HepG2 (cell line): Measurements from ENCODE around the gene DNAAF8. TPM values are rescaled to one million over a fixed set of nuclear protein-coding genes. Genes with fewer than 3 reads are reported as not detected.
A peak's percentile ranks its signal among the peaks of the same experiment; 100 is the strongest.

Experiments
- BHLHE40 ChIP-seq: IDR thresholded peaks from 2 replicates; pipeline ENCODE4 v1.6.1; 2011; ENCODE audit warnings: low read length, improper control_type of control experiment
- GTF3A ChIP-seq: sonication (generic); formaldehyde crosslinking; conservative IDR thresholded peaks from 2 replicates; pipeline ENCODE4 v1.4.0; 2020; ENCODE audit warnings: mild to moderate bottlenecking, missing genetic modification reagents
- HNRNPL ChIP-seq: fragments of 200-400 bp; formaldehyde crosslinking; IDR thresholded peaks from 2 replicates; pipeline ENCODE4 v1.6.1; 2017; ENCODE audit warnings: mild to moderate bottlenecking, low read depth, low read length
- IRF2 ChIP-seq: IDR thresholded peaks from 2 replicates; pipeline ENCODE4 v1.6.1; 2018; ENCODE audit warnings: missing genetic modification reagents, missing compliant biosample characterization
- MXD4 ChIP-seq: IDR thresholded peaks from 2 replicates; pipeline ENCODE4 v1.6.1; 2016; ENCODE audit warnings: mild to moderate bottlenecking, missing biosample characterization, missing genetic modification reagents
- MXI1 ChIP-seq: IDR thresholded peaks from 3 replicates; pipeline ENCODE4 v1.6.1; 2012; ENCODE audit warnings: low read depth, low read length, inconsistent platforms, borderline replicate concordance
- MYC ChIP-seq: sonication (generic); formaldehyde crosslinking; IDR thresholded peaks from 2 replicates; pipeline ENCODE4 v1.9.0; 2021; ENCODE audit warnings: missing genetic modification reagents, borderline replicate concordance
- POLR2A ChIP-seq, 2 experiments: IDR thresholded peaks; 2 replicates each; pipeline ENCODE4 v1.6.1; 2011; ENCODE audit warnings: low read depth in 2 of 2, low read length in 2 of 2, mild to moderate bottlenecking in 1 of 2, moderate library complexity in 1 of 2; ENCODE audit not compliant: insufficient read depth in 1 of 2
- ZNF564 ChIP-seq: sonication (generic); formaldehyde crosslinking; IDR thresholded peaks from 2 replicates; pipeline ENCODE4 v1.8.1; 2023; ENCODE audit warnings: mild to moderate bottlenecking, missing genetic modification reagents
- ZNF766 ChIP-seq: sonication (generic); formaldehyde crosslinking; IDR thresholded peaks from 2 replicates; pipeline ENCODE4 v1.5.0; 2020; ENCODE audit warnings: missing genetic modification reagents, borderline replicate concordance
- polyA plus RNA-seq, 8 experiments: library from polyadenylated mRNA; depleted of rRNA in 3 of 8; stranded (reverse) in 7 of 8; unstranded in 1 of 8; fragments of >200 nt; fragmentation: Illumina TruSeq in 4 of 8; extraction: Trizol in 4 of 8; gene quantifications; 2 replicates each; pipeline versions ENCODE4 v1.2.1 to v1.2.3, GENCODE V29; 2011 to 2016; ENCODE audit warnings: low read depth in 4 of 8, missing spikeins in 1 of 8, mixed read lengths in 1 of 8; ENCODE audit not compliant: insufficient read depth in 1 of 8
- total RNA-seq, 5 experiments: library from RNA; depleted of rRNA; stranded (reverse); fragments of >200 nt; fragmentation: Illumina TruSeq; extraction: Trizol; gene quantifications; 2 replicates each; pipeline ENCODE4 v1.2.3, GENCODE V29; 2016; ENCODE audit warnings: low read depth in 1 of 5
- TF ChIP-seq, protein P1 (sequence below): fragments of 450-650 bp; IDR thresholded peaks from 2 replicates; pipeline ENCODE4 v1.6.1; 2017
- TF ChIP-seq, protein P2 (sequence below): sonication (generic); formaldehyde crosslinking; IDR thresholded peaks from 2 replicates; pipeline ENCODE4 v1.5.1; 2020; ENCODE audit warnings: mild to moderate bottlenecking, moderate library complexity, missing genetic modification reagents
- TF ChIP-seq, protein P3 (sequence below): sonication (generic); formaldehyde crosslinking; IDR thresholded peaks from 2 replicates; pipeline ENCODE4 v1.8.1; 2023; ENCODE audit warnings: mild to moderate bottlenecking, missing genetic modification reagents
- TF ChIP-seq, protein P4 (sequence below): sonication (generic); formaldehyde crosslinking; IDR thresholded peaks from 2 replicates; pipeline ENCODE4 v1.4.0; 2020; ENCODE audit warnings: mild to moderate bottlenecking, missing genetic modification reagents, borderline replicate concordance
- TF ChIP-seq, protein P5 (sequence below): sonication (generic); formaldehyde crosslinking; IDR thresholded peaks from 2 replicates; pipeline ENCODE4 v1.4.0; 2020; ENCODE audit warnings: missing genetic modification reagents, mild to moderate bottlenecking, borderline replicate concordance
- TF ChIP-seq, protein P6 (sequence below): sonication (generic); formaldehyde crosslinking; IDR thresholded peaks from 2 replicates; pipeline ENCODE4 v1.5.0; 2020; ENCODE audit warnings: mild to moderate bottlenecking, missing genetic modification reagents

Gene DNAAF8
- total and polyA plus RNA-seq, 2 of the 13 experiments (the other 11 are each of a cell fraction or from before 2014, with no cell fraction given): 0.44 TPM; not detected in 1

DNA sequence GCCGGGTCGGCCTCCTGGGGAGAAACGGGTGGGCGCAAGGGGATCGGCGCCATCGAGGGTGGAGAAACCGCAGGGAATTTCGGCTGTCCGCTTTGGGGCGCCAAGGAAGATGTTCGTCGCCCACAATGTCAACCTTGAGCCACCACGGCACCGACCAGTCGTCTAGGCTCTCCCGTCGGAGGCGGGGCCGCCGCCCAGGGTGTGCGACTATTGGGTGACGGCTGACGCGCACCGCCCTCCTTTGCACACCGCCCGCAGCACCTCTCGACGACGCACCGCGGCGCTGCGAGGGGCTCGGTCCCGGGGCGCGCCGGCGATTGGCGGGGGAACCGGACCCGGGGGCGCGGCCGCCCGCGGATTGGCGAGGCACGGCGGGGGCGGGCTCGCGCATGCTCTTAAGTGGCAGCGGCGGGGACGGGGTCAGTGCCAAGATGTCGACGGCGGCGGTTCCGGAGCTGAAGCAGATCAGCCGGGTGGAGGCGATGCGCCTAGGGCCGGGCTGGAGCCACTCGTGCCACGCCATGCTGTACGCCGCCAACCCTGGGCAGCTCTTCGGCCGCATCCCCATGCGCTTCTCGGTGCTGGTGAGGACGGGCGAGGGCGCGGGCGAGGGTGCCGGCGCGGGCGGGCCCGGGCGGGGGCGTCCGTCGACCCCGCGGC, 40.9 kb upstream of the DNAAF8 start, which contains the start of gene NUDT16L1 (continued):
- TF ChIP-seq, protein P1, sequence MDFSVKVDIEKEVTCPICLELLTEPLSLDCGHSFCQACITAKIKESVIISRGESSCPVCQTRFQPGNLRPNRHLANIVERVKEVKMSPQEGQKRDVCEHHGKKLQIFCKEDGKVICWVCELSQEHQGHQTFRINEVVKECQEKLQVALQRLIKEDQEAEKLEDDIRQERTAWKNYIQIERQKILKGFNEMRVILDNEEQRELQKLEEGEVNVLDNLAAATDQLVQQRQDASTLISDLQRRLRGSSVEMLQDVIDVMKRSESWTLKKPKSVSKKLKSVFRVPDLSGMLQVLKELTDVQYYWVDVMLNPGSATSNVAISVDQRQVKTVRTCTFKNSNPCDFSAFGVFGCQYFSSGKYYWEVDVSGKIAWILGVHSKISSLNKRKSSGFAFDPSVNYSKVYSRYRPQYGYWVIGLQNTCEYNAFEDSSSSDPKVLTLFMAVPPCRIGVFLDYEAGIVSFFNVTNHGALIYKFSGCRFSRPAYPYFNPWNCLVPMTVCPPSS: no peak
- peak; percentile 48; the same call in 1 of the 2 replicates for TF ChIP-seq IRF2
- TF ChIP-seq, protein P2, sequence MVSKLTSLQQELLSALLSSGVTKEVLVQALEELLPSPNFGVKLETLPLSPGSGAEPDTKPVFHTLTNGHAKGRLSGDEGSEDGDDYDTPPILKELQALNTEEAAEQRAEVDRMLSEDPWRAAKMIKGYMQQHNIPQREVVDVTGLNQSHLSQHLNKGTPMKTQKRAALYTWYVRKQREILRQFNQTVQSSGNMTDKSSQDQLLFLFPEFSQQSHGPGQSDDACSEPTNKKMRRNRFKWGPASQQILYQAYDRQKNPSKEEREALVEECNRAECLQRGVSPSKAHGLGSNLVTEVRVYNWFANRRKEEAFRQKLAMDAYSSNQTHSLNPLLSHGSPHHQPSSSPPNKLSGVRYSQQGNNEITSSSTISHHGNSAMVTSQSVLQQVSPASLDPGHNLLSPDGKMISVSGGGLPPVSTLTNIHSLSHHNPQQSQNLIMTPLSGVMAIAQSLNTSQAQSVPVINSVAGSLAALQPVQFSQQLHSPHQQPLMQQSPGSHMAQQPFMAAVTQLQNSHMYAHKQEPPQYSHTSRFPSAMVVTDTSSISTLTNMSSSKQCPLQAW (CRISPR knock-in tag): no peak
- TF ChIP-seq, protein P3, sequence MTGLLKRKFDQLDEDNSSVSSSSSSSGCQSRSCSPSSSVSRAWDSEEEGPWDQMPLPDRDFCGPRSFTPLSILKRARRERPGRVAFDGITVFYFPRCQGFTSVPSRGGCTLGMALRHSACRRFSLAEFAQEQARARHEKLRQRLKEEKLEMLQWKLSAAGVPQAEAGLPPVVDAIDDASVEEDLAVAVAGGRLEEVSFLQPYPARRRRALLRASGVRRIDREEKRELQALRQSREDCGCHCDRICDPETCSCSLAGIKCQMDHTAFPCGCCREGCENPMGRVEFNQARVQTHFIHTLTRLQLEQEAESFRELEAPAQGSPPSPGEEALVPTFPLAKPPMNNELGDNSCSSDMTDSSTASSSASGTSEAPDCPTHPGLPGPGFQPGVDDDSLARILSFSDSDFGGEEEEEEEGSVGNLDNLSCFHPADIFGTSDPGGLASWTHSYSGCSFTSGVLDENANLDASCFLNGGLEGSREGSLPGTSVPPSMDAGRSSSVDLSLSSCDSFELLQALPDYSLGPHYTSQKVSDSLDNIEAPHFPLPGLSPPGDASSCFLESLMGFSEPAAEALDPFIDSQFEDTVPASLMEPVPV: 0 out of 2 replicates have a peak, but pooled peaks have one; percentile 39
- TF ChIP-seq HNRNPL: peak; percentile 76; the same call in 1 of the 2 replicates
- TF ChIP-seq ZNF564 (CRISPR knock-in tag): no peak; the same call in 1 of the 2 replicates
- TF ChIP-seq MXD4: 0 out of 2 replicates have a peak, but pooled peaks have one; percentile 42
- TF ChIP-seq, protein P4, sequence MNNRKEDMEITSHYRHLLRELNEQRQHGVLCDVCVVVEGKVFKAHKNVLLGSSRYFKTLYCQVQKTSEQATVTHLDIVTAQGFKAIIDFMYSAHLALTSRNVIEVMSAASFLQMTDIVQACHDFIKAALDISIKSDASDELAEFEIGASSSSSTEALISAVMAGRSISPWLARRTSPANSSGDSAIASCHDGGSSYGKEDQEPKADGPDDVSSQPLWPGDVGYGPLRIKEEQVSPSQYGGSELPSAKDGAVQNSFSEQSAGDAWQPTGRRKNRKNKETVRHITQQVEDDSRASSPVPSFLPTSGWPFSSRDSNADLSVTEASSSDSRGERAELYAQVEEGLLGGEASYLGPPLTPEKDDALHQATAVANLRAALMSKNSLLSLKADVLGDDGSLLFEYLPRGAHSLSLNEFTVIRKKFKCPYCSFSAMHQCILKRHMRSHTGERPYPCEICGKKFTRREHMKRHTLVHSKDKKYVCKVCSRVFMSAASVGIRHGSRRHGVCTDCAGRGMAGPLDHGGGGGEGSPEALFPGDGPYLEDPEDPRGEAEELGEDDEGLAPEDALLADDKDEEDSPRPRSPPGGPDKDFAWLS (CRISPR knock-in tag): no peak
- TF ChIP-seq POLR2A (IDR thresholded peaks at IDR 0.05; ENCODE audit: insufficient read depth in 1 of 2, low read depth in 2 of 2, low read length in 2 of 2): peak; percentile 90 to 93
- no peak for TF ChIP-seq GTF3A (CRISPR knock-in tag)
- no peak for TF ChIP-seq BHLHE40
- peak; percentile 59 for TF ChIP-seq MYC (CRISPR knock-in tag)
- TF ChIP-seq ZNF766 (CRISPR knock-in tag): 0 out of 2 replicates have a peak, but pooled peaks have one; percentile 21
- TF ChIP-seq, protein P5, sequence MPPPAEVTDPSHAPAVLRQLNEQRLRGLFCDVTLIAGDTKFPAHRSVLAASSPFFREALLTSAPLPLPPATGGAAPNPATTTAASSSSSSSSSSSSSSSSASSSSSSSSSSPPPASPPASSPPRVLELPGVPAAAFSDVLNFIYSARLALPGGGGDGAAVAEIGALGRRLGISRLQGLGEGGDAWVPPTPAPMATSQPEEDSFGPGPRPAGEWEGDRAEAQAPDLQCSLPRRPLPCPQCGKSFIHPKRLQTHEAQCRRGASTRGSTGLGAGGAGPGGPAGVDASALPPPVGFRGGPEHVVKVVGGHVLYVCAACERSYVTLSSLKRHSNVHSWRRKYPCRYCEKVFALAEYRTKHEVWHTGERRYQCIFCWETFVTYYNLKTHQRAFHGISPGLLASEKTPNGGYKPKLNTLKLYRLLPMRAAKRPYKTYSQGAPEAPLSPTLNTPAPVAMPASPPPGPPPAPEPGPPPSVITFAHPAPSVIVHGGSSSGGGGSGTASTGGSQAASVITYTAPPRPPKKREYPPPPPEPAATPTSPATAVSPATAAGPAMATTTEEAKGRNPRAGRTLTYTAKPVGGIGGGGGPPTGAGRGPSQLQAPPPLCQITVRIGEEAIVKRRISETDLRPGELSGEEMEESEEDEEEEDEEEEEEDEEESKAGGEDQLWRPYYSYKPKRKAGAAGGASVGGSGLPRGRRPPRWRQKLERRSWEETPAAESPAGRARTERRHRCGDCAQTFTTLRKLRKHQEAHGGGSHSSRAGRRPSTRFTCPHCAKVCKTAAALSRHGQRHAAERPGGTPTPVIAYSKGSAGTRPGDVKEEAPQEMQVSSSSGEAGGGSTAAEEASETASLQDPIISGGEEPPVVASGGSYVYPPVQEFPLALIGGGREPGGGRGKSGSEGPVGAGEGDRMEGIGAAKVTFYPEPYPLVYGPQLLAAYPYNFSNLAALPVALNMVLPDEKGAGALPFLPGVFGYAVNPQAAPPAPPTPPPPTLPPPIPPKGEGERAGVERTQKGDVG (CRISPR knock-in tag): 0 out of 2 replicates have a peak, but pooled peaks have one; percentile 17
- TF ChIP-seq MXI1: peak; percentile 84; the same call in 1 of the 3 replicates
- TF ChIP-seq, protein P6, sequence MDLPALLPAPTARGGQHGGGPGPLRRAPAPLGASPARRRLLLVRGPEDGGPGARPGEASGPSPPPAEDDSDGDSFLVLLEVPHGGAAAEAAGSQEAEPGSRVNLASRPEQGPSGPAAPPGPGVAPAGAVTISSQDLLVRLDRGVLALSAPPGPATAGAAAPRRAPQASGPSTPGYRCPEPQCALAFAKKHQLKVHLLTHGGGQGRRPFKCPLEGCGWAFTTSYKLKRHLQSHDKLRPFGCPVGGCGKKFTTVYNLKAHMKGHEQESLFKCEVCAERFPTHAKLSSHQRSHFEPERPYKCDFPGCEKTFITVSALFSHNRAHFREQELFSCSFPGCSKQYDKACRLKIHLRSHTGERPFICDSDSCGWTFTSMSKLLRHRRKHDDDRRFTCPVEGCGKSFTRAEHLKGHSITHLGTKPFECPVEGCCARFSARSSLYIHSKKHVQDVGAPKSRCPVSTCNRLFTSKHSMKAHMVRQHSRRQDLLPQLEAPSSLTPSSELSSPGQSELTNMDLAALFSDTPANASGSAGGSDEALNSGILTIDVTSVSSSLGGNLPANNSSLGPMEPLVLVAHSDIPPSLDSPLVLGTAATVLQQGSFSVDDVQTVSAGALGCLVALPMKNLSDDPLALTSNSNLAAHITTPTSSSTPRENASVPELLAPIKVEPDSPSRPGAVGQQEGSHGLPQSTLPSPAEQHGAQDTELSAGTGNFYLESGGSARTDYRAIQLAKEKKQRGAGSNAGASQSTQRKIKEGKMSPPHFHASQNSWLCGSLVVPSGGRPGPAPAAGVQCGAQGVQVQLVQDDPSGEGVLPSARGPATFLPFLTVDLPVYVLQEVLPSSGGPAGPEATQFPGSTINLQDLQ (CRISPR knock-in tag): no peak
